Fibroblast of pulmonary artery (primary cell): ENCODE measurements around the gene IPP.

Experiments used
- DNase-seq: peaks from one replicate; pipeline ENCODE4 v3.0.0-alpha.2; 2010; ENCODE audit warnings: low read depth
- H3K4me3 ChIP-seq: replicated peaks from 2 replicates; pipeline ENCODE4 v1.5.1; 2011; ENCODE audit warnings: low read depth, mild to moderate bottlenecking, control low read depth, low read length, moderate library complexity
- CTCF ChIP-seq: IDR thresholded peaks from 2 replicates; pipeline ENCODE4 v1.5.1; 2011; ENCODE audit warnings: mild to moderate bottlenecking, control low read depth, low read length, inconsistent platforms; ENCODE audit errors: missing control alignments

IPP gene

GRCh38 chr1:45669379-45669778 is 81.1 kb downstream of the IPP start:
- no peak for DNase-seq
- TF ChIP-seq CTCF, result no peak
- no peak overlapping the region for H3K4me3 ChIP-seq

- no peak overlapping the region for H3K4me3 ChIP-seq
- TF ChIP-seq CTCF, result no peak
- DNase-seq, result no peak
These were observed 81.9 kb downstream of the IPP start for GRCh38 chr1:45668526-45668925.

- DNase-seq, result no peak
- H3K4me3 ChIP-seq, result no peak overlapping the region
These were observed 82.9 kb downstream of the IPP start for GRCh38 chr1:45667321-45668111.

GRCh38 chr1:45666836-45667235 is 83.6 kb downstream of the IPP start:
- no peak for DNase-seq
- no peak overlapping the region for H3K4me3 ChIP-seq
- TF ChIP-seq CTCF, result no peak

More at GRCh38 chr1:45667321-45668111, 82.9 kb downstream of the IPP start:
- no peak for TF ChIP-seq CTCF

- no peak for TF ChIP-seq CTCF
- no peak overlapping the region for H3K4me3 ChIP-seq
- DNase-seq, result no peak
These were observed 90.1 kb downstream of the IPP start for GRCh38 chr1:45660336-45660735.

- TF ChIP-seq CTCF, result no peak
- no peak for DNase-seq
- no peak overlapping the region for H3K4me3 ChIP-seq
These were observed 91.2 kb downstream of the IPP start for GRCh38 chr1:45659222-45659621.

- TF ChIP-seq CTCF, result no peak
- no peak for DNase-seq
- H3K4me3 ChIP-seq, result no peak overlapping the region
These were observed 92.3 kb downstream of the IPP start for GRCh38 chr1:45658171-45658570.
